NCI-H748 (cell line): ENCODE data around the gene DCC.
A peak's percentile ranks its signal among the peaks of the same experiment; 100 is the strongest.

Experiments used
- DNase-seq: peaks from one replicate; lab custom pipeline; 2025; ENCODE audit not compliant: unreplicated experiment; lab: John Stamatoyannopoulos, UW

DCC gene

GRCh38 chr18:52888014-52888413 is 548.0 kb downstream of the DCC start:
- peak; percentile 83 for DNase-seq

- no peak for DNase-seq
Observed at GRCh38 chr18:52894801-52895200, 554.8 kb downstream of the DCC start.

- no peak for DNase-seq
Observed at GRCh38 chr18:52897611-52898484, 557.9 kb downstream of the DCC start.

DNA sequence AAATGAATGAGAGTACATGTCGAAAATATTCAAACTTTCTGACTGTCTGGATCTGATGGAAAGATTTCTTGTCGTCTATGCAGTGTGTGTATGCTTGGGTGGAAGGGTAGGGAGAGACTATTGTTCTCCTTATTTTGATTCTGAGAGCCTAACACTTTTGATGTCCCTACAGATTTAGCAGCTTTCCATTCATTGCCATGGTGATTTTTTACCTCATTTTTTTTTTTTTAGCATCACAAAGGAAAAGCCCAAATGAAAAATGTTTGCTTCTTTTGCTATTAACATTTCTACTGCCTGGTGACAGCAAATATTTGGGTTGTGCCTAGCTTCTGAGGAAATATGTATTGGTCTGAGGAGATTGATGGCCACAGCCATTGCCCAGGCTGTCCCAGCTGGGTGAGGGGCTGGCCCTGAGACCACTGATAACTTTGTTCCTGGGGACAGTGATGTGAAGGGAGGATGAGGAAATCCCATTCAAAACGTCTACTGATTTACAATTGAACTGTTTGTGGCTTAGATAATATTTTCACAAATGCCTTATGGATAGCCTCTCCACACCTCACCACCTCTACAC is 558.6 kb downstream of the DCC start:
- no peak for DNase-seq

GRCh38 chr18:52902188-52902587 is 562.2 kb downstream of the DCC start:
- no peak for DNase-seq

GRCh38 chr18:52903857-52904256 is 563.9 kb downstream of the DCC start:
- peak; percentile 74 for DNase-seq

DNA sequence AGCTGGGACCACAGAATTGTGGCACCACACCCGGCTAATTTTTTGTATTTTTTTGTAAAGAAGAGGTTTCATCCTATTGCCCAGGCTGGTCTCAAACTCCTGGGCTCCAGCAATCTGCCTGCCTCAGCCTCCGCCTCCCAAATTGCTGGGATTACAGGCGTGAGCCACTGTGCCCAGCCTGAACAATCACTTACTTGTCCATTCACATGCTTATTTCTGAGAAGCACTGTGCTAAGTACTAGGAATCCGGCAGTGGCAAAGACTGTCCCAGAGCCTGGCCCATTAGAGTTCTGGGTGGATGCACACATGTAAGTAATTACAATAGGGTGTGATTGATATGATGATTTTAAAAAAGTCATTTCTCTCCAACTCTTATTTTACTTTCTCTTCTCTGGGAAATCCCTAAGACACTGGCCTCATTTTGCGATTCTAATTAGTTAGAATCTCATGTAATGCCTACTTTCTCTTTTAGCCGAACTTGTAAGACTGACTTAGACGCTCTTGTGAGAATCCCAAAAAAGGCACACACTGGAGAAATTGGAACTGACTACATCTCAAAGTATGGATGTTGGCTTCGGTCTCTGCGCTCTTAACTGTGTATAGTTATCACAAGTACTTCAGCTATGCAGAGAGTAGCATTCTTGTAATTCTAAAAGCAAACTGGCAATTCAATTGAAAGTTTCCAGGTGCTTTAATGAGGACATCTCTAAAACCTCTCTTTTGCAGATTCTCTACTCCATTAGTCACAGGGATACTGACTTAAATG is 567.7 kb downstream of the DCC start:
- DNase-seq = no peak

DNA sequence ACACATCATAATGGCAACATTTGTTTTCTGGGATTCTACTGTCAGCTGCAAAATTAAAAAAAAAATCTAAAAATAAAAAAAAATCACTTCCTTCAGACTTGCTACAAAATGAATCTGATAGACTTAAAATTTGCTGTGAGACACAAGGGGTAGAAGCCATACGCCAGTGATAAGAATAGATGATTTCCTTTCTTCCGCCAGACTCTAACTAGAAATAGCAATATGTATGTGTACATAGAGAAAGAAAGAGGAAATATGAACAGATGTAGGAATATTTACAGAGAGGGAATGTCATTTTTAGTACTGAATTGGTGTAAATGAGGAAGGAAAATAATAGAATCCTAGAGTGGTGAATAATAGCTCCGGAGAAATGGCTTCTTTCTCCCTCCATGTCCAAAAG is 574.2 kb downstream of the DCC start:
- no peak for DNase-seq

- no peak for DNase-seq
Observed at GRCh38 chr18:52920665-52921064, 580.7 kb downstream of the DCC start.

GRCh38 chr18:52933356-52933755 is 593.4 kb downstream of the DCC start:
- no peak for DNase-seq

DNA sequence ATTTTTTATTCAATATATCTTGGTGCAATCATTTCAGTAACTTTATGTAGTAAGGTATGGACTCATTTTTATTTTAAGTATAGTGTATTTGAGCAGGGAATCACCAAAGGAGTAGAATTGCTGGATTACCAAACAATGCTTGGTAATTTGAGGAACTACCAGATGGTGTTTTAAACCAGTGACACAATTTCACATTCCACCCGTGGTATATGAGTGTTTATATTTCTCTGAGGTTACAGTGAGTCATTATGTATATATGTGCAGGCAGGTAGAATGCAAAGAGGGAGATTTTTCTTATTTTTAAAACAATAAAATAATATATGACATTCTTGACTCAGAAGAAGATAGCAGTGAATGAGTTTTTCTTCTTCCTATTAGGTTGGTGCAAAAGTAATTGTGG is 596.9 kb downstream of the DCC start:
- no peak for DNase-seq

GRCh38 chr18:52937840-52938239 is 597.8 kb downstream of the DCC start:
- DNase-seq = no peak

DNA sequence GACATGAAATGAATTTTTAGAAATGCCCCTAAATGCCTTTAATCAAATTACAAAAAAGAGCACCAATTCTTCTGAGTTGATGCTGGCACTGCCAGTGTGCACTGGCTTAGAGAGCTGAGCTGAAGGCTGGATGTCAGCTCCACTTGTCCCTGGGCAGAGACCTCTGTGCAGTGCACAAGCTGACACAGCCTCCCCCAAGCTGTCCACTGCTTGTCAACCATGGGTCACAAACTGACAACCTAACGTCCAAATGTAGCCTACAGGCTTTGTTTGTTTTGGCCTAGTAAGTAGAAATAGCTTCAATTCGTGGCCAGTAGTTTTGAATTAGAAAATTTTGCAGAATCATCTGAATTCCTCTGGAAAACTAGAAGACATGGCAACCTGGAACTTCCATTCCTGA is 605.6 kb downstream of the DCC start:
- DNase-seq = no peak

DNA sequence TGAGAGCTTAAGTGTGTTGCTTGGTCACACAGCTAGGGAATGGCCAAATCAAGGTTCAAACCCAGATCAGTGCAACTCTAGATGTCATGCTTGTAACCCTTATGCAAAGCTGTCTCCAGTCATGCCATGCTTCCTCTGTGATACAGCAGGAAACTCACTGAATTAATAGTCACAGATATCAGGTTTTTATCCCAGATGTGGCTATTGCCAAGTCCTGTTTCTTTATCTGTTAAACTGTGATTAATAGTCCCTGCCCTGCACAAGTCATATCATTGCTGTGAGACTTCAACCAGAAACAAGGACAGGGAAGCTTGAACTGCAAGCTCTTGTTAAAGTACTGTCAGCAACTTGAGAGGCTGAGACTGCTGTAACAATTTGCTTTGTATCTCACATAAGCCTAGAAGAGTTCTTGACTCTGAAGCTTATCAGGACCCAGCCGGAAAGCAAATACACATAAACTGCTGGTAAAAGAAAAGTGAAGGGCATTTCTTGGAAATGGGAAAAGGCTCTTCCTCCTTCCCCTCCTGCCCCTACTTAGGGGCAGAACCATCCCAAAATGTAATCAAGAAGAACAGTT is 609.0 kb downstream of the DCC start:
- DNase-seq = no peak

- no peak for DNase-seq
Observed at GRCh38 chr18:52950155-52950554, 610.2 kb downstream of the DCC start.

GRCh38 chr18:52953387-52953786 is 613.4 kb downstream of the DCC start:
- no peak for DNase-seq

DNA sequence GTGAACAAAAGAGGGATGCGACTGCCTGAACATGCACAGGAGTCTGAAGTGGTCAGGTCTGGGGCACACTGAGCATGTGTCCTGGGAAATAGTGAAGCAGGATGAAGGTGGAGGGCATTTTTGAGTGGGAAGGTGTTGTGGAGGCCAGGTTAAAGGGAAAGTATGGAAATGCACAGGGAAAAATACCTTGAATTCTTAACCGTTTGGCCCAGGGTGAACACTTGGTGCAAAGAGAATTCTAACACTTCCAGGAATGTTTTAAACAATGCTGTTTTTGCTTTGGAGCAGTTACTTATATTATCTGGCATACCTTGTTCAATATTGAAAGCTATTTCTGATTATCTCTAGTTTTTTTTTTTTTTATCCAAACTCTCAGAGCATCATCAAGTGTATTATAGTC is 623.5 kb downstream of the DCC start:
- DNase-seq = no peak

DNA sequence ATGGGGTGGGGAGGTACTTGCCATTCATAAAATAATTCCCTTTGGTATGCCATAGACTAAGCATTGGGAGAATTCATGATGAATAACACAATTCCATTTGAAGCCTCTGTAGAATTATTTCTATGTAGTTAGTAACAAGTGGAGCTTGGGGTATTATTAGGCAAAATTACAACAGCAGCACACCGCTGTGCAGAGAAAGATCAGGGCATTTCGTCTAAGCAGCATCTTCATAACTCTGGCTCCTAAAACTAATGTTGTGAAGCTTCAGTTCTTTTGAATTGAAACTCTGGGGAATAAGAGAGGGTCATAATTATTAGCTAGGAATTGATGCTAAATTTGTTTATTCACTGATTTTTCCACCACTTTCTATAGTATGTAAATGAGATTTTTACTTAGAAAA is 630.7 kb downstream of the DCC start:
- no peak for DNase-seq

- DNase-seq = no peak
Observed at GRCh38 chr18:52971097-52971496, 631.1 kb downstream of the DCC start.

DNA sequence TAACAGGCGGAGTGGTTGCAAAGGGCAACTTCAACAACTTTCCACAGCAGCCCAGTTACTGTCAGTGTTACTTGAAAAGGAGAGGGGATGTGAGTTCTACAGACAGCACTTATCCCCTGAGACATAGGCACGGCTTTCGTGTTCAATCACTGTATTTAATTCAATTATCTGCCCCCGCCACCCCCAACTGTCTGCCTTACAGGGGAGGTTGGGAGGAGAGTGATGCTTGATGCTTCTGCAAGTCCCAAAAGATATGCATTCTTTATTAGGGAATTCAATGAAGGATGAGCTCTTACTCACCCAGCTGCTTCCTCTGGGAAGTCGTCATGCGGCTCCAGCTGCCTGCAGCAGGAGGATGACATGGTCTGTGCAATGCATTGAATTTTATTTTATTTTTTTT is 639.9 kb downstream of the DCC start:
- no peak for DNase-seq

GRCh38 chr18:52991246-52991645 is 651.2 kb downstream of the DCC start:
- no peak for DNase-seq

DNA sequence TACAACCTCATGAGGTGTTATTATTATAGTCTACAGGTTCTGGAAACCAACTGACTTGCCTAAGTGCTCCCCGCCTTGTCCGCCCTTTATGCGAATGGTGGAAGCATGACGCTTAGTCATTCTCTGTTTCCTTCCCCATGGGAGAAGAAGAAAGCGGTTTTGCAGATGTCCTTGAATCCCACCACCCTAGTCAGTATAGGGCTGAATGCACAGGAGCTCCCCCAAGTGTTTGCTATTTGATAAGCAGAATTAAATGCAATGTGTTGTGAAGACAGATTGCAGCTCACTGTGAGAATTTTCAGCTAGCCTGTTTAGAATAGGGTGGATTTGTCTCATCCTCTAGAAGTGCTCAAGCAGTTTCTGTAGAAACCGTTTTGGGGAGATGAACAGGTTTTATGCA is 652.0 kb downstream of the DCC start:
- peak; percentile 56 for DNase-seq
